Measurements from ENCODE around the gene FKBP2. TPM values are rescaled to one million over a fixed set of nuclear protein-coding genes. Genes with fewer than 3 reads are reported as not detected.

The FKBP2 gene
- total RNA-seq, 1 donor from 2014 or later, result 5.3 TPM

DNA sequence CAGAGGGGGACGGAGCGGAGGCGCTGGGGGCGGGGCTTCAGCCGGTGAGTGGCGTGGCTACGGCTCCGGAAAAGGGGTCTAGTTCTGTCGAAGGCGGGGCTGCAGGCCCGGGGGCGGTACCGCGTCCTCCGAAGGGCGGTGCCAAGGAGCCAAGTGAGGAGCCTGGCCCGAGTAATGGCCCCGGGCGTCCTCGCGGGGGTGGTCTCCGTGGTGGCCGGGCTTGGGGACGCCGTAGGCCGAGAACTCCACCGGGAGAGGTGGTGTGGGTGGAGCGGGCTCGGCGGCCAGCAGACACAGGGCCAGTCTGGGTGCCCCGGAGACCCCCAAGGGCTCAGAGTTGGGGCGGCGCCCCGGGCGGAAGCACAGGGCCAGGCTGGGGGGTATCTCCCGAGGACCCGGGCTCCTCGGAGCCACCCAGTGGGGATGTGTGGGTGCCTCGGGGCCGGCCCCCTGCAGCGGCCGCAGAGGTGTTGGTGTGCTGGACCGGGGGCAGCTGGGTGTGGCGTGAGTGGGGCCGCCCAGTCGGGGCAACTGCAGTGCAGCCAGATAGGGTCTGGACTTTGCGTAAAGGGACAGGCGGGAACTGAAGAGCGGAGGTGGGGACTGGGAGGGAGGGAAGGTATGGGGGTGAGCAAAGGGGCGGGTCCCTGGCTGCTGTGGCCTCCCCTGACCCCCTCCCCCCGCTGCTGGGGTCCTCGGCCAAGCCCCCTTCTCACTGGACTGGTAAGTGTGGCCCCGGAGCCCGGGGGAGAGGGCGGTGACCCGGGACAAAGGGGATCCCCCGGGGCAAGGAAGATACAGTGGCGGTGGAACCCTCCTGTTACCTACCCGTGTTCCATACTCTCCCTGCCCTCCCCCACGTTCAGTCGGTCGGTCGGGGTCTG lies 838 bp downstream of the FKBP2 start:
- peaks cover 2% of the 10 kb centered on the region for H3K36me3 Mint-ChIP-seq
- DNase-seq (ENCODE audit: low spot score), result peak; percentile 69
- peak overlapping the region; percentile 84 for H3K4me3 ChIP-seq
- peaks cover 7% of the 10 kb centered on the region for H3K4me1 ChIP-seq
- peaks cover 25% of the 10 kb centered on the region for H3K79me2 ChIP-seq (ENCODE audit: low read depth)
- peaks cover 23% of the 10 kb centered on the region for H3K4me1 Mint-ChIP-seq
- H3K27ac ChIP-seq, result no peak overlapping the region
- H3K9me3 Mint-ChIP-seq, result no peaks in the 10 kb centered on the region
- peak overlapping the region; percentile 89 for H3K4me3 Mint-ChIP-seq
- peak overlapping the region; percentile 46 for H3K9ac ChIP-seq
- peak overlapping the region; percentile 2 for H2AFZ ChIP-seq (replicated peaks)
- no peaks in the 10 kb centered on the region for H3K27me3 ChIP-seq
- H3K9me3 ChIP-seq (ENCODE audit: low read depth), result no peaks in the 10 kb centered on the region
- peaks cover 7% of the 10 kb centered on the region for H3K27me3 Mint-ChIP-seq (ENCODE audit: insufficient read depth, low read depth)
- peaks cover 21% of the 10 kb centered on the region for H3F3A ChIP-seq (ENCODE audit: low read depth)
- peaks cover 22% of the 10 kb centered on the region for H4K20me1 ChIP-seq (ENCODE audit: low read depth)
- H3K4me2 ChIP-seq, result peak overlapping the region; percentile 81
- TF ChIP-seq, protein P1, sequence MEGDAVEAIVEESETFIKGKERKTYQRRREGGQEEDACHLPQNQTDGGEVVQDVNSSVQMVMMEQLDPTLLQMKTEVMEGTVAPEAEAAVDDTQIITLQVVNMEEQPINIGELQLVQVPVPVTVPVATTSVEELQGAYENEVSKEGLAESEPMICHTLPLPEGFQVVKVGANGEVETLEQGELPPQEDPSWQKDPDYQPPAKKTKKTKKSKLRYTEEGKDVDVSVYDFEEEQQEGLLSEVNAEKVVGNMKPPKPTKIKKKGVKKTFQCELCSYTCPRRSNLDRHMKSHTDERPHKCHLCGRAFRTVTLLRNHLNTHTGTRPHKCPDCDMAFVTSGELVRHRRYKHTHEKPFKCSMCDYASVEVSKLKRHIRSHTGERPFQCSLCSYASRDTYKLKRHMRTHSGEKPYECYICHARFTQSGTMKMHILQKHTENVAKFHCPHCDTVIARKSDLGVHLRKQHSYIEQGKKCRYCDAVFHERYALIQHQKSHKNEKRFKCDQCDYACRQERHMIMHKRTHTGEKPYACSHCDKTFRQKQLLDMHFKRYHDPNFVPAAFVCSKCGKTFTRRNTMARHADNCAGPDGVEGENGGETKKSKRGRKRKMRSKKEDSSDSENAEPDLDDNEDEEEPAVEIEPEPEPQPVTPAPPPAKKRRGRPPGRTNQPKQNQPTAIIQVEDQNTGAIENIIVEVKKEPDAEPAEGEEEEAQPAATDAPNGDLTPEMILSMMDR (IDR thresholded peaks at IDR 0.05), result peak; percentile 3
- TF ChIP-seq EZH2 (IDR thresholded peaks at IDR 0.05), result no peak
- peak overlapping the region; percentile 69 for H3K27ac Mint-ChIP-seq
- H3K36me3 ChIP-seq, result no peaks in the 10 kb centered on the region

DNA sequence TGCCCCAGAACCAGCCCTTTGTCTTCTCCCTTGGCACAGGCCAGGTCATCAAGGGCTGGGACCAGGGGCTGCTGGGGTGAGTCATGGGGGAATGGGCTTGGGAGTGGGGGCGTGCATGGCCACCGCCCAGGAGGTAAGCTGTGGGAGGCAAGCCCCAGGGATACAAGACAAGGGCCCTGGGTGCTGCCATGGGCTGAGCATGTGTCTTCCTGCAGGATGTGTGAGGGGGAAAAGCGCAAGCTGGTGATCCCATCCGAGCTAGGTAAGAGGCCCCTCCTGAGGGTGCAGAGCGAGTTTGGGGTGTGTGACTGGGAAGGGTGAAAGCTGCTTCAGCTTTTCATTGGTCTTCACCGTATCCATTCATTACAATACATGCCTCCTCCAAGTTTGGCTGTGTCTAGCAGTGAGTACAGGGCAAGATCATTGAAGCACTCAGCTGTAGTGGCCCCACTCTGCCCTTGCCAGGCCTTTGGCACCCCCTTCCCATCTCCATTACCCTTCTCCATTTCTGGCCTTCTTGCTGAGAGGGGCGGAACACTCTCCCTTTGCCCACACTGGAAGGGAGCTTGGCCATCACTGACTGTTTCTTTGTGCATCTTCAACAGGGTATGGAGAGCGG lies 2.5 kb downstream of the FKBP2 start:
- Histone ChIP-seq H4K20me1 (ENCODE audit: low read depth) (peaks cover 22% of the 10 kb centered on the region), H3K9me3 (ENCODE audit: low read depth) (no peaks in the 10 kb centered on the region), H3K4me3 (no peak overlapping the region), H2AFZ (replicated peaks) (no peak overlapping the region), H3K9ac (no peak overlapping the region), H3K4me1 (peaks cover 16% of the 10 kb centered on the region), H3K27me3 (peaks cover 6% of the 10 kb centered on the region), H3K36me3 (no peaks in the 10 kb centered on the region), H3F3A (ENCODE audit: low read depth) (peaks cover 34% of the 10 kb centered on the region), H3K27ac (no peak overlapping the region), H3K79me2 (ENCODE audit: low read depth) (peaks cover 25% of the 10 kb centered on the region), H3K4me2 (no peak overlapping the region)
- Mint-ChIP-seq H3K4me3 (peak overlapping the region; percentile 89), H3K4me1 (peaks cover 33% of the 10 kb centered on the region), H3K36me3 (peaks cover 2% of the 10 kb centered on the region), H3K9me3 (no peaks in the 10 kb centered on the region), H3K27me3 (ENCODE audit: insufficient read depth, low read depth) (peaks cover 8% of the 10 kb centered on the region), H3K27ac (no peak overlapping the region)
- TF ChIP-seq EZH2 (IDR thresholded peaks at IDR 0.05), result no peak
- TF ChIP-seq, protein P1 (IDR thresholded peaks at IDR 0.05), result no peak
- TF ChIP-seq EZH2phosphoT487 (IDR thresholded peaks at IDR 0.05), result no peak
- DNase-seq (ENCODE audit: low spot score), result no peak

DNA sequence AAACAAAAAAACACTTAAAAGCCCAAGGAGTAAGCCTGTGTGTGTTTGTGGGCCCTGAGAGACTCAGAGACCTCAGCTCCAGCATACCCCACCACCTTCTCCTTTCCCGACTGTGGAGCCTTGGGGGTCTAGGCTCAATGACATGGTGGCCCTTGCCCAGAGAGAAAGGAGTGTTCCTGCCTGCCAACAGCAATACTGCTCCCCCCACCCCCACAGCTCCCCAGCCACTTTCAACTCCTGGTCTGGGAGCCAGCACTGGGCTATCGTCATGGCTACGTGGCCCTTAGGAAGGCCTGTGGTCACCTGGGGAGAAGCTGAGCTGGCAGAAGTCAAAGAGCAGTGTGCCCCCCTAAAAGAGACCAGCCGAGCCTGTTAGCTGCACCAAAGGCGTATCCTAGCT lies 3.2 kb downstream of the FKBP2 start:
- Histone ChIP-seq H3K27ac (no peak overlapping the region), H3K9me3 (ENCODE audit: low read depth) (no peaks in the 10 kb centered on the region), H3K79me2 (ENCODE audit: low read depth) (peaks cover 25% of the 10 kb centered on the region), H3K27me3 (peaks cover 6% of the 10 kb centered on the region), H3F3A (ENCODE audit: low read depth) (peaks cover 41% of the 10 kb centered on the region), H2AFZ (replicated peaks) (no peak overlapping the region), H3K4me1 (peaks cover 19% of the 10 kb centered on the region), H3K36me3 (no peaks in the 10 kb centered on the region), H3K9ac (no peak overlapping the region), H3K4me2 (no peak overlapping the region), H4K20me1 (ENCODE audit: low read depth) (peaks cover 22% of the 10 kb centered on the region), H3K4me3 (no peak overlapping the region)
- peak overlapping the region; percentile 89 for H3K4me3 Mint-ChIP-seq
- H3K4me1 Mint-ChIP-seq, result peaks cover 39% of the 10 kb centered on the region
- H3K9me3 Mint-ChIP-seq, result no peaks in the 10 kb centered on the region
- peaks cover 12% of the 10 kb centered on the region for H3K27me3 Mint-ChIP-seq (ENCODE audit: insufficient read depth, low read depth)
- peaks cover 2% of the 10 kb centered on the region for H3K36me3 Mint-ChIP-seq
- DNase-seq (ENCODE audit: low spot score), result no peak
- TF ChIP-seq, protein P1 (IDR thresholded peaks at IDR 0.05), result no peak
- TF ChIP-seq EZH2phosphoT487 (IDR thresholded peaks at IDR 0.05), result no peak
- TF ChIP-seq EZH2 (IDR thresholded peaks at IDR 0.05), result no peak
- H3K27ac Mint-ChIP-seq, result no peak overlapping the region
